Urinary bladder (tissue), 4 donors: ENCODE measurements around the gene FRMD4A. TPM values are rescaled to one million over a fixed set of nuclear protein-coding genes. Genes with fewer than 3 reads are reported as not detected.
"Not testable (repeated sequence)": the region's sequence is repeated elsewhere in the genome, so short reads cannot be mapped to it uniquely, and the experiment has no call there.

ENCODE experiments used
- DNase-seq: peaks from one replicate; pipeline ENCODE4 v3.0.0-alpha.2; 2015; ENCODE audit errors: extremely low spot score
- H3K27ac ChIP-seq: one replicate; pipeline ENCODE4 v1.5.1; 2013; ENCODE audit warnings: low read depth, mild to moderate bottlenecking, moderate library complexity
- H3K36me3 ChIP-seq: one replicate; pipeline ENCODE4 v1.6.1; 2013; ENCODE audit warnings: mild to moderate bottlenecking, moderate library complexity; ENCODE audit not compliant: insufficient read depth
- H3K4me1 ChIP-seq: one replicate; pipeline ENCODE4 v1.6.1; 2013; ENCODE audit warnings: mild to moderate bottlenecking, moderate library complexity; ENCODE audit not compliant: insufficient read depth
- H3K4me3 ChIP-seq: one replicate; pipeline ENCODE4 v1.5.1; 2013; ENCODE audit warnings: low read depth, low read length
- WGBS: extraction: QIAGEN DNeasy Blood & Tissue Kit; methylation state at CpG from one replicate; pipeline ENCODE4 v1.1.7; 2013; 5-methylcytosine and 5-hydroxymethylcytosine counted together
- polyA plus RNA-seq: library from polyadenylated mRNA; stranded (reverse); fragments of 200-250 nt; gene quantifications from one replicate; pipeline ENCODE4 v1.2.3, GENCODE V29; 2013
- total RNA-seq: library from RNA; depleted of rRNA; stranded (reverse); fragments of >200 nt; gene quantifications from one replicate; pipeline ENCODE4 v1.2.3, GENCODE V29; 2014
- donor health status: healthy with polysubstance abuse.
- donor health status: healthy.

FRMD4A gene
- total and polyA plus RNA-seq, 2 donors: 15.1 to 32.9 TPM

DNA sequence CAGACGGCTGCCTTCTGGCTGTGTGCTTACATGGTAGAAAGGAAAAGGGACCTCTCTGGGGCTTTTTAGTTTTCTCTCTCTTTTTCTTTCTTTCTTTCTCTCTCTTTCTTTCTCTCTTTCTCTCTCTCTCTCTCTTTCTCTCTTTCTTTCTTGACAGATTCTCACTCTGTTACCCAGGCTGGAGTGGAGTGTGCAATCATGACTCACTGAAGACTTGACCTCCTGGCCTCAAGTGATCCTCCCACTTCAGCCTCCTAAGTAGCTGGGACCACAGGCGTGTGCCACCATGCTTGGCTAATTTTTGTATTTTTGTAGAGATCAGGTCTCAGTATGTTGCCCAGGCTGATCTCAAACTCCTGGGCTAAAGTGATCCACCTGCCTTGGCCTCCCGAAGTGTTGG lies 409.6 kb downstream of the FRMD4A start:
- not testable (repeated sequence) for H3K4me1 ChIP-seq, H3K27ac ChIP-seq
- 87% methylated on average over 3 of the region's 3 CpGs for WGBS

GRCh38 chr10:13920465-13920864 lies 410.3 kb downstream of the FRMD4A start:
- DNase-seq: no peak
- H3K36me3 ChIP-seq: no peaks in the 10 kb centered on the region
- 32% methylated on average over 3 of the region's 3 CpGs for WGBS
- no peak overlapping the region for H3K4me3 ChIP-seq
- H3K27ac ChIP-seq: no peak overlapping the region
- no peaks in the 10 kb centered on the region for H3K4me1 ChIP-seq

More for the DNA sequence above, 409.6 kb downstream of the FRMD4A start:
- not testable (repeated sequence) for H3K4me3 ChIP-seq, DNase-seq, H3K36me3 ChIP-seq

- WGBS: 89% methylated on average over 1 of the region's 1 CpG
- no peak overlapping the region for H3K27ac ChIP-seq
- H3K4me1 ChIP-seq: no peaks in the 10 kb centered on the region
- H3K4me3 ChIP-seq: no peak overlapping the region
- no peaks in the 10 kb centered on the region for H3K36me3 ChIP-seq
- no peak for DNase-seq
Measured at GRCh38 chr10:13920031-13920430, 410.7 kb downstream of the FRMD4A start.

- Histone ChIP-seq H3K4me1 (no peaks in the 10 kb centered on the region), H3K36me3 (no peaks in the 10 kb centered on the region), H3K4me3 (no peak overlapping the region), H3K27ac (no peak overlapping the region)
- 91% methylated on average over 3 of the region's 3 CpGs for WGBS
- DNase-seq: no peak
Measured at GRCh38 chr10:13917791-13918190, 412.9 kb downstream of the FRMD4A start.

DNA sequence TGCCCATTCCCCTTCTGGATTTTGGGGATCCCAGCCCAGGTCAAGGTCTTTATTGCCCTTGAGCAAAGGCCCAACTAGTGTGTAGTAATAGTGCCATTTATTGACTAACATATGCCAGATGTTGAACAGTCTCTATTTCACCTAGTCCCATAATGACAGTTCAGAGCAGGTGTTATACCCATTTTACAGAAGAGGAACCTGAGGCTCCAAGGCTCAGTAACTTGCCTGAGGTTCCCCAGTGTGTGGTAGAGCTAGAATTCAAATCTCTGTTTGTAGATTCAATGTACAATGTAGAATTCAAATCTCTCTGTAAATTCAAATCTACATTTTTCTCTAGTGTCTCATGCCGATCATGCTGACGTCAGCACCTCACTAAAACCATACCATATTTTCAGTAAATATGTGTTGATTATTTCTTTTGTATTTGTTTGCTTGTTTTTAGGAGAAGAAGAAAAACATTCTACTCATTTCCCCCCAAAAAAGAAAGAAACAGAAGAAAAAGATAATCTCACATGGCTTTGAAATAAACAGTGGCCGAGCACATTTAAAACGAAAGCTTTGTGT lies 414.3 kb downstream of the FRMD4A start:
- H3K27ac ChIP-seq: no peak overlapping the region
- no peak for DNase-seq
- no peak overlapping the region for H3K4me3 ChIP-seq
- 84% methylated on average over 4 of the region's 4 CpGs for WGBS
- no peaks in the 10 kb centered on the region for H3K4me1 ChIP-seq
- no peaks in the 10 kb centered on the region for H3K36me3 ChIP-seq

GRCh38 chr10:13915710-13916109 lies 415.0 kb downstream of the FRMD4A start:
- WGBS: 91% methylated on average over 7 of the region's 7 CpGs
- no peaks in the 10 kb centered on the region for H3K4me1 ChIP-seq
- no peak for DNase-seq
- H3K36me3 ChIP-seq: no peaks in the 10 kb centered on the region
- no peak overlapping the region for H3K4me3 ChIP-seq
- H3K27ac ChIP-seq: no peak overlapping the region

DNA sequence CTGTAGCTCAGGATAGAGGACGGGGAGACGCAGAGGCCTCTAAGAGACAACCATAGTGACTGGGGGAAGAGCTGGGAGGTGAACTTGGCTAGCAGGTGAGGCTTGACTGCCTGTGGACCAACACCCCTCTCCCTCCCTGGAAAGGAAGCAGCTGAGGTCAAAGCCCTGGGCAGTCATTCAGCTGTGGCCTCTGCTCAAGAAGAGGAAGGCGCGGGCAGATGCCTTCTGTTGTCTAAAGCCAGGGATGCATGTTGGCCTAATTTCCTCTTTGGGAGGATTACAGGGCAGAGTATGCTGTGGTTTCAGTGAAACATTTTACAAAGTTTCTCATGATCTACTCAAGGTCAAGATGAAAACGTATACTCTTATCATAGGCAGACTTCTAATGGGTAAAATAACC lies 416.8 kb downstream of the FRMD4A start:
- no peak for DNase-seq
- Histone ChIP-seq H3K4me1 (no peaks in the 10 kb centered on the region), H3K27ac (no peak overlapping the region), H3K36me3 (no peaks in the 10 kb centered on the region), H3K4me3 (no peak overlapping the region)
- 74% methylated on average over 5 of the region's 5 CpGs for WGBS

GRCh38 chr10:13911821-13912520 lies 418.8 kb downstream of the FRMD4A start:
- Histone ChIP-seq H3K4me3 (no peak overlapping the region), H3K27ac (no peak overlapping the region), H3K4me1 (no peaks in the 10 kb centered on the region), H3K36me3 (no peaks in the 10 kb centered on the region)
- 89% methylated on average over 2 of the region's 2 CpGs for WGBS
- DNase-seq: no peak

- Histone ChIP-seq H3K27ac (no peak overlapping the region), H3K36me3 (no peaks in the 10 kb centered on the region), H3K4me1 (no peaks in the 10 kb centered on the region), H3K4me3 (no peak overlapping the region)
- 82% methylated on average over 5 of the region's 5 CpGs for WGBS
- no peak for DNase-seq
Measured at GRCh38 chr10:13909516-13910258, 421.0 kb downstream of the FRMD4A start.

DNA sequence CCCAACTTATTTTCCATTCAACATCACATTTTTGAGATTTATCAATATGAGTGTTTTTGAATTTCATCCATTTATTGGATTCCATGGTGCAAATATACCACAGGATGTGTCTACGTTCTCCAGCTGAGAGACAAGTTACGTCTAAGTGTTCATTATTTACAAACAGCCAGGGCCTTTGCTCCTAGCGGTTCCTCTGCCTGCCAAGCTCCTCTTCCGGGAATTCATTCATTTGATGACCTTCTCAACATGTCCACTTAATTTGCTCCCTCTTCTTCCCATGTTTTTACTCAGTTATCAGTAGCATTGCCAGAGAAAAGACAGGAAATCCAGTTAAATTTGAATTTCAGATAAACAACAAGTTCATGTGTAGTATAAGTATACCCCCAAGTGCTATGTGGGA lies 422.2 kb downstream of the FRMD4A start:
- Histone ChIP-seq H3K36me3 (no peaks in the 10 kb centered on the region), H3K27ac (no peak overlapping the region), H3K4me3 (no peak overlapping the region), H3K4me1 (no peaks in the 10 kb centered on the region)
- no peak for DNase-seq
- 88% methylated on average over 4 of the region's 4 CpGs for WGBS

DNA sequence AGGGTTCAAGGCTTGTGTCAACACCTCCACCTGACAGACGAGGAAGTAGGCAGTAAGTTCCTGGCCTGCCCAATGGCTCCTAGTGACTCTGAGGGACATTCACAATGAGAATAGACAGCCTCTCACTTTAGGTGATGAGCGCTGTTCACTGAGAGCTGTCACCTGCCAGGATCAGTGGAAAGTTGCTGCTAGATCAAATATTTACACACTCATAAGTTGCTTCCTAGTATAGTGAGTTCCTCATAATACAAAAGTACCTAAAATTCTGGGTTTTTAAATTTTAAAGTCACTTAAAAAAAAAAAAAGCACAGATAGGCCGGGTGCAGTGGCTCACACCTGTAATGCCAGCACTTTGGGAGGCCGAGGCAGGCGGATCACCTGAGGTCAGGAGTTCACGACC lies 423.2 kb downstream of the FRMD4A start:
- Histone ChIP-seq H3K27ac (no peak overlapping the region), H3K4me3 (no peak overlapping the region), H3K4me1 (no peaks in the 10 kb centered on the region), H3K36me3 (no peaks in the 10 kb centered on the region)
- DNase-seq: no peak
- 88% methylated on average over 6 of the region's 6 CpGs for WGBS

DNA sequence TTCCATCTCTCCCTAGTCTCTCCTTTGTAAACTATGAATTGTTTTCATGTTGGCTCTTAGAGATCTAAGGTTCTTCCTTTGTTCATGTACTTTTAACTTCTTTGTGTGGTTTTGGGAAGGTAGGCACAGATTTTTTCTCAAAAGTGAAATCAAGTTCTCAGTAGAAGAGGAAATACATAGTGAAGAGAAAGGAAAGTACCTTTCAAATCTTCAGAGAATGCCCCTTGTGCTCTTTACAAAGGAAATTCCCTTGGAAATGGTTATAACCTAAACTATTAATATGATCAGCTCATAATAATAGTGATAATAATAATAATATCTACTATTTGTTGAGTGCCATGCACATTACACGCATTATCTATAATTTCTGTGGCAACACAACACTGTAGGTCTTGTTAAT lies 425.4 kb downstream of the FRMD4A start:
- 98% methylated on average over 1 of the region's 1 CpG for WGBS
- no peak overlapping the region for H3K27ac ChIP-seq
- no peaks in the 10 kb centered on the region for H3K4me1 ChIP-seq
- no peak overlapping the region for H3K4me3 ChIP-seq
- no peaks in the 10 kb centered on the region for H3K36me3 ChIP-seq
- no peak for DNase-seq

DNA sequence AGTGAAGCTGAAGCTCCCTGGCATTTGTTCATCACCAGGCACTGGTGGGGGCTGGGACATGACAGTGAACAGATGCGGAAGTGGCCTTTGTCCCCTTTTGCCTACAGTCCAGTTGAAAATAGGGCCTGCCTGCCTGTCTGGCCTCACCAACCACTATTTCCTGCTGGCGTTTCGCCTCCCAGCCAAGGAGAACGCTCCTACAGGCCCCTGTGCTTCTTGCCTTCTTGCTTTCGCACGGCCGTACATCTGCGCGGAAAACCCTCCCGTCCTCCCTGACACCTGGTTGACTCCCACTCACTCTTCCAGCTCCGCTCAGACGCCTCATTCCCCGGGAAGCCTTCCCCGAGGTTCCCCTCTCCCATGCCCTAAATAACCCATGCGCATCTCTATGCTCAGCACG lies 426.7 kb downstream of the FRMD4A start:
- no peaks in the 10 kb centered on the region for H3K36me3 ChIP-seq
- no peak for DNase-seq
- H3K4me1 ChIP-seq: no peaks in the 10 kb centered on the region
- H3K27ac ChIP-seq: no peak overlapping the region
- WGBS: 74% methylated on average over 16 of the region's 16 CpGs
- no peak overlapping the region for H3K4me3 ChIP-seq
